H1 (cell line): ENCODE measurements around the gene SRSF2. TPM values are rescaled to one million over a fixed set of nuclear protein-coding genes. Genes with fewer than 3 reads are reported as not detected.

Source experiments
- BCL11A ChIP-seq, 2 experiments: IDR thresholded peaks; one replicate each; pipeline ENCODE4 v1.6.1; 2011; ENCODE audit warnings: low read depth in 2 of 2, low read length in 2 of 2, mild to moderate bottlenecking in 2 of 2
- CHD2 ChIP-seq: IDR thresholded peaks from 2 replicates; pipeline ENCODE4 v1.6.1; 2012; ENCODE audit warnings: low read length, improper control_type of control experiment
- CTCF ChIP-seq, 3 experiments: IDR thresholded peaks; 1 replicate in 2 of 3; 2 replicates in 1 of 3; pipeline versions ENCODE4 v1.5.1 to v1.6.1; 2011; ENCODE audit warnings: low read length in 3 of 3, mild to moderate bottlenecking in 3 of 3, inconsistent platforms in 2 of 3, low read depth in 1 of 3, moderate library complexity in 1 of 3; ENCODE audit not compliant: insufficient read depth in 1 of 3; ENCODE audit errors: control extremely low read depth in 1 of 3
- NRF1 ChIP-seq: IDR thresholded peaks from 2 replicates; pipeline ENCODE4 v1.6.1; 2011; ENCODE audit warnings: mild to moderate bottlenecking, low read depth, low read length, improper control_type of control experiment
- SIRT6 ChIP-seq: IDR thresholded peaks from one replicate; pipeline ENCODE4 v1.7.1; 2012; ENCODE audit warnings: low read length, inconsistent platforms
- SP1 ChIP-seq: IDR thresholded peaks from 2 replicates; pipeline ENCODE4 v1.6.1; 2011; ENCODE audit warnings: low read depth, low read length
- ZNF274 ChIP-seq: IDR thresholded peaks from 2 replicates; pipeline ENCODE4 v1.7.0; 2012; ENCODE audit warnings: low read length, borderline replicate concordance; ENCODE audit errors: extremely low read depth
- polyA plus RNA-seq, 7 experiments: library from polyadenylated mRNA; depleted of rRNA in 3 of 7; stranded (reverse) in 5 of 7; unstranded in 2 of 7; fragments of >200 nt in 5 of 7; fragments of 200-250 nt in 2 of 7; gene quantifications; 1 replicate in 5 of 7; 2 replicates in 1 of 7; 4 replicates in 1 of 7; pipeline versions ENCODE4 v1.2.1 to v1.2.3, GENCODE V29; 2011 to 2013; ENCODE audit warnings: missing spikeins in 2 of 7, mixed read lengths in 2 of 7
- total RNA-seq: library from RNA; stranded (reverse); fragmentation: NEBNext Ultra II Directional; extraction: Animal tissue kit (Norgen Biotek cat#: 25700); gene quantifications from 2 replicates; pipeline ENCODE4 v1.2.1, GENCODE V29; 2021

SRSF2 gene
- total and polyA plus RNA-seq, 2 of the 8 experiments (the other 6 are each of a cell fraction or from before 2014, with no cell fraction given) = 397 to 401 TPM

DNA sequence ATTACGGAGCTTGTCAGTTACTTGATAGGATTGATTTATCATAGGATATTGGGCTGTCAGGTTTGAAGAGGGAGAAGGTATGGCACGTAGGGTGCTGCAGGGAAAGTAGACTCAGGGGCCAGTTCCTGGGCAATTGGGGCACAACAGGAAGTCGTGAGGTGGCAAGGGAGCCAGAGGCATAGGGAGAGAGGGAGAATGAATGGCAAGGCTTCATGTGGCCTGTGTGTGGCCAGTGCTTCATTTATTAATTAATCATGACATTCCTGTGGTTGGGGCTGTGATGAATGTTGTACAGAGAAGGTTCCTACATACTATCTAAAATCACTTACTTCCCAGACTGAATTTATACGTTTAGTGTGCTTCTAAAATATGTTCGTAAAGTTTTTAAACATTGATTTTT is 20.1 kb upstream of the SRSF2 start (continued):
- no peak for TF ChIP-seq SIRT6
- TF ChIP-seq BCL11A (IDR thresholded peaks at IDR 0.05; ENCODE audit: low read depth in 2 of 2, low read length in 2 of 2) = no peak
- no peak for TF ChIP-seq CHD2
- no peak for TF ChIP-seq ZNF274
- no peak for TF ChIP-seq SP1
- TF ChIP-seq NRF1 = no peak
- no peak for TF ChIP-seq CTCF (IDR thresholded peaks at IDR 0.05; ENCODE audit: control extremely low read depth in 1 of 3, insufficient read depth in 1 of 3, low read depth in 1 of 3, low read length in 3 of 3)
